HG03342 (cell line): ENCODE data around the gene ST6GALNAC4.

ENCODE experiments used
- ATAC-seq: cut with Tn5 transposase; IDR thresholded peaks from one replicate; pipeline ENCODE4 v1.9.1; 2021; ENCODE audit warnings: mild to moderate bottlenecking, moderate library complexity; ENCODE audit not compliant: unreplicated experiment

ST6GALNAC4 gene

DNA sequence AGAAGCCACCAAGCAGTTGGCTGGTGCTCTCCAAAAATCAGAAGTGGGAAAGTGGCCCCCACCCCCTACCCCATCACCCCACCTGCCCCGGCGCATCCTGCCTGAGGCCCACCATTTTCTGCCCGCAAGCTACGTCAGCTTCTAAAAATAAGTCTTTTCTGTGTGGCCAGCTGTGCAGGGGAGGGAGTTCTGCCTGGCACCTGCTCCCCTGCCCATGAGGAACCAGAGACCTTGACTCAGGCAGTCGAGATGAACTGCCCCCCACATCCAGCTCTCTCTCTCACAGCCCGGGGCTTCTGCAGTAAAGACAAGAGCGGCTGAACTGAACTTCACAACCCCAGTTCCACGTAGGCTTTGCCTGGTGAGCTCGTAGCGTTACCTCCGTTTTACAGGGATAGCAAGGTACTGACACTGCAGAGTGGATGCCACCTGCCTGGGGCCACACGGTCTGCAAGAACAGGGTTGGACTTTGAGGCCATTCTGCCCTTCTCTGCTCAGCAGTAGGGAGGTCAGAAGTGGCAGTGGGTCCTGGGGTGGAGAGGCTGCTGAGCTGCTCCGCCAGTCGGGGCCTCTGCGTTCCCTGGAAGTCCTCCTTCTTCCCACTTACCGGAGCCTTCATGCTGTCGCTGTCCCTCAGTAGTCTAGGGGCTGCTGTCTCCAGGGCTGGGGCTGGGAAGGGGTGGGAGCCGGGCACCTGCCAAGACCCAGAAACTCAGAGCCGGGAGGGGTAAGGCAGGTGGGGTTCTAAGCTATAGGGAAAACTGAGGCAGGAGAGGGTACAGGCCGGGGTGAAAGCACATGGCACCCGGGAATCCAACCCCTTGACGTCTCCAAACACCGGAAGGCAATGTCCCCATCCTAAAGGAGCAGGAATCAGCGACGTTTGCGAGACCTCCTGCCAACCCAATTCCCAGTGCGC lies 781 bp downstream of the ST6GALNAC4 start:
- no peak for ATAC-seq

DNA sequence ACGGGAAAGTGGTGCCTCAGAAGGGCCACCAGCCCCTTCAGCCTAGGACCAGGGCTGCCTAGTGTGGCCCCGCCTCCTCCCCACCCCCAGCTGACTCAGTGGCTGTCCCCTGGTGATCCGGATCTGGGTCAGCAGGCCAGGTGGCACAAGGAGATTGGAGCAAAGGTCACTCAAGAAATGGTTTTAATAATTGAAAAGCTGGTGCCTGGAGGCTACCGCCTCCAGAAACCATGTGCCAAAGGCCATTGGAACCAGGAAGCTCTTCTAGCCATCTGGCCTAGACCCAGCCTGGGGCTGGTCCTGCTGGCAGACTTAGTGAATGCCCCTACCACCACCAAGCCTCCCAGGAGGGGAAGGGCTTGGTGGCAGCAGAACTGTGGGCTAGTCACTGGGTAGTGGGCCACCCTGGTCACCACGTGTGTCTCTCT lies 1.5 kb downstream of the ST6GALNAC4 start:
- ATAC-seq, result no peak

DNA sequence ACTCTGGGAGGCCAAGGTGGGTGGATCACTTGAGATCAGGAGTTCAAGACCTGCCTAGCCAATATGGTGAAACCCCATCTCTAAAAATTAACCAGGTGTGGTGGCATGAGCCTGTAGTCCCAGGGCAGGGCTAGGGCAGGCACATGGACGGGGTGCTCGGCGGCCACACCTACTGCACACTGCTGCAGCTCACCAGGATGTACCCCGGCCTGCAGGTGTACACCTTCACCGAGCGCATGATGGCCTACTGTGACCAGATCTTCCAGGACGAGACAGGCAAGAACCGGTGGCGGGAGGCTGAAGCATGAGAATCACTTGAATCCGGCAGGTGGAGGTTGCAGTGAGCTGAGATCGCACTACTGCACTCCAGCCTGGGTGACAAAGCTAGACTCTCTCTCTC lies 3.2 kb downstream of the ST6GALNAC4 start:
- no peak for ATAC-seq

DNA sequence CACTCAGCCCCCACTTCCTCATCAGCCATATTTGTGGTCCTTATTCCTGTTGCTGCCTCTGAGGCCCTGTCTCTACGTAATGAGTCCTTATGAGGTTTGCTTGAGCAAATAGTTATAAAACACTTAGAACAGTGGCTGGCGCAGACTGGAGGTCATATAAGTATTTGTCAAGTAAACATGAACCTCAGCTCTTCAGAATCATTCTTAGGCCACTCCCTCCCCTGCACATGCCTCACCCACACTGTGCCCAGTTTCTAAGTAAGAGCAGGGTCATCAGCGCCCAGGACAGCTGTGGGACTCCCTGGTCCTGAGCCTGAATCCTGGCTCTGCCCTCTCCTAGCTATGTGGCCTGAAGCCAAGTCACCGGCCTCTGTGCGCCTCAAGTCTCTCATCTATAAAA lies 4.0 kb downstream of the ST6GALNAC4 start:
- no peak for ATAC-seq

DNA sequence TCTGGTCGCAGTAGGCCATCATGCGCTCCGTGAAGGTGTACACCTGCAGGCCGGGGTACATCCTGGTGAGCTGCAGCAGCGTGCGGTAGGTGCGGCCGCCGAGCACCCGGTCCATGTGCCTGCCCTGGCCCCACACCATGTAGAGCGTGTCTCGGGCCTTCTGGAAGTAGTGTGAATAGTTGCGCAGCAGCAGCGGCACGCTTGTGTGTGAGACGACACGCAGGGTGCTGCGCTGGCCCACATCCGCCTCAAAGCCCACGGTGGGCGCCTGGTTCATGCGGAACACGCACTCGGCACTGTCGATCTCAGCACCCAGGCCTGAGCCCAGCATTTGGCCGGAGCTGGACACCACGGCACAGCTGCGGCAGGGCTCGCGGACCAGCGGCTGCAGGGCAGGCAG lies 4.5 kb downstream of the ST6GALNAC4 start:
- no peak for ATAC-seq

DNA sequence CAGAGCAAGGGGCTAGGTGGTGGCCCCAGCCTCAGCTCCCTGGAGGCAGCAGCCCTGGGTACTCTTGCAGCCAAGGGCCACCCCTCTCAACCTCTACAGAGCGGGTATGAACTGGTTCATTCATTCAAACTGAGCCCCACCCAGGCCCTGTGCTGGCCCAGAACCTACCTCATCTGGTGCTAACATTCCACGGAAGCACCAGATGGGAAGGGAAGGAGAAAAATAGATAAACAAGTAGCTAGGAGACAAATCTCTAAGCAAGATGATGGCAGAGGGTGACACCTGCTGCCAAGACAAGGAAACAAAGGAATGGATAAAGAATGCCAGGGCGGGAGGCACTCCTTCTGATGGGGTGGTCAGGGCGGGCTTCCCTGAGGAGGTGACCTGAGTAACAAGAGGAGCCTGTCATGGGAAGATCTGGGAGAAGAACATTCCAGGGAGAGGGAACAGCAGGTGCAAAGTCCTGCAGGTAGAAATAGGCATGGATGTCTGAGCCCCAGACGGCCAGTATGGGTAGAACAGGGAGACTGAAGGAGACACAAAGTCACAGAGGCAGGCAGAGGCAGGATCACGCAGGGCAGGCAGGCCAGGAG lies 6.1 kb downstream of the ST6GALNAC4 start:
- ATAC-seq, result peak; percentile 5

DNA sequence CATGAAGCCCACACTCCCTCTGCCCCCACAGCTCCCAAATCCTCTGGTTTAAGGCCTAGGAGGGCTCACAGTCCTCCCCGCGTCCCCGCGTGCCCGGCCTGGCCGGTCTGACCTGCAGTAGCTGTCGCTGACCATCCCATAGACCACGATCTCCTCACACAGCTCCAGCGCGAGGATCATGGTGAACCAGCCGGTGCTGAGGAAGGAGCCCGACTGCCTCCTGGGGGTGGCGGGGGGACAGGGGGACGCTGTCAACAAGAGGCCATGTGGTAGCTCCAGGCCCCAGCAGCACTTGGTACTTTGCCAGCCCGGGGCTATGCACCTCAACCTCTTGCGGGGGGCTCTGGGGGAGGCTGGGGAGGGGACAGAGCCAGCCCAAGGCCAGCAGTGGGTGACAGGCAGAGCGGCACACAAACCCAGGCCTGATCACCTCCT lies 7.0 kb downstream of the ST6GALNAC4 start:
- no peak for ATAC-seq

DNA sequence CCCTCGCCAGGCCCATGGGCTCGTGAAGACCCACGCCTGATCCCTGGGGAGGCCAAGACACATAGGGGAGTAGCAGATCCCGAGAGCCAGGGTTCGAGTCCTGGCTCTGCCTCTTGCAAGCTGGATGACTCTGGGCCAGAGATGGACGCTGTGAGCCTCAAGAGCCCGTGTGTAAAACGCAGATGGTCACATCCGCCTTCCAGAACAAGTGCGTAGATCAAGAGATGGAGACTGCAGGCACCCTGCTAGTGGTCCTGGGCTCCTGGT lies 8.2 kb downstream of the ST6GALNAC4 start:
- no peak for ATAC-seq

DNA sequence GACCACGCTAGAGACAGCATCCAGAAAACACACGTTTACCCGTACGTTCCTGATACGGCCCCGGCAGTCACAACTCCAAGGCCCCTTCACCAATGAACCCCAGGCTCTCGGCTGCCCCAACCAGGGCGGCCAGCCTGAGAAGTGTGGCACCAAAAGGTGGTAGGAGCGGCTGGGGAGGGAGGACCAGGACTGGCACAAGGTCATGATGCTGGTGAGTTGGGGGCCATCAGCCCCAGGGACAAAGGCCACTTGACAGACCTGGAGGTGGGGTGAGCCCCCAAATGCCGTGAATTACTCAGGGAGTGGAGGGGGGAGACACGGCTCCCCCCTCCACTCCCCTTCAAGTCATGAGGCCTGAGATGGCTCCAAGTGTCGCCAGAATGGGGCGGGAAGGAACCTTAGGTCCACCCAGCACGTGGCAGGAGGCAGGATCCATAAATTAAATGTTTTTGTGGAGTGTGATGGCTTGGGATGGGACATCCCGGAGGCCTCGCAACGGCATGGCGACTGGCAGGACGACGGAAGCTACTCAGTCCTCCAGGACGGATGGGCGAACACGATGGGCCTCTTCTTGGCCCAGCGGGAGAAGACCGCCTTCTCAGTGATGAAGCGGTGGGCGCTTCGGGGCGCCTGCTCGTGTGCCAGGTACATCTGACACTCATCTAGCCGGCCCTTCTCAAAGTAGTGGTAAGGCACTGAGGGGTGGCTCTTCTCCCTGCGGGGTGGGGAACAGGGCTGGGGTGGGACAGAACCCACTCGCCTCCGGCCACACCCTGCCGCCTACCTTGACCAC lies 8.8 kb downstream of the ST6GALNAC4 start:
- ATAC-seq, result no peak

DNA sequence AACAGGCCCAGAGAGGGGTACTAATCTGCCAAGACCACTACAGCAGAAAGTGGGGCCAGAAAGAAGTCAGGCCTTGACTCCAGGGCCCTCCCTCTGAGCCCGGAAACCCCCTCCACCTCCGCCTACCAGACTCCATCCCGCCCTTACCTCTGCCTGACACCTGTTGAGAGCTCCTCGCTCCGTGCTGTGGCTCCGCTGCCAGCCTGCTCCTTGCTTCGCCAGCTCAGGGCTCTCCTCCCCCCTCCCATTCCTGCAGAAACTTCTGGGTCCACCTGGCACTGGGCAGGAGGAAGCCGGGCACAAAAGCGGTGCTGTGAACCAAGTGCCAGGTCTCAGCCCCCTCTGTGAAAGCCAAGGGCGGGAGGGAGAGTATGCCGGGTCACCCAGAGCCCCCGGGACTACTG lies 11.1 kb downstream of the ST6GALNAC4 start:
- no peak for ATAC-seq

DNA sequence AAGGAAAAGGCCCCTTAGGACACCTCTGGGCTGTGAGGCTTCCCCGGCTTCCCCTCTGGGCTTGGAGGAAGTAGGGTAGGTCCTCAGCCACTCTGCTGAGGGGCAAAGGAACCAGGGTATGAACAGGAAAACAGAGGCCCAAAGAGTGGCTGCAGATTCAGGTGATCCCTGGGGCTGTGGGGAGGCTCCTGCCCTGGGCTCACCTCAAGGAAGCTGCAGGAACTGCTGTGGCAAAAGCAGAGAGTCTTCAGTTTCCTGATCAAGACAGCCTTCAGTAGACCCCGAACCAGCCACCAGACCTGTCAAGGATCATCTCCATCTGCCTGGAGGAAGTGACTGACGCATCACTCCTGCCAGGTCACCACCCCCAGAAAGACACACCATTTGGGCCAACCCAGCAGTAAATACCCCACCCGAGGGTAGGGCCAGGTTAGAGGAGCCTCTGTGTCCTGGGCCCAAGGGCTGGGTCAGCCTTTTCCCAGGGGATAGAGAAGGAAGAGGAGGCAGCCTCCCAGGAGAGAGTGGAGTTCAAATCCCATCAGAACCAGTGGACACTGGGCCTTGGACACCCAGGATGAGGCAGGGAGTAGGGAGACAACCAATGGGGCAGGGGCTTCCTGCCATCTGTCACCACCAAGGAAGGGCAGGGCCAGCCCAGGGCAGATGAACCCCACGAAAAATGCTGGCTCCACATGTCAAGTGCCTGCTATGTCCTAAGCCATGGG lies 11.7 kb downstream of the ST6GALNAC4 start:
- no peak for ATAC-seq

DNA sequence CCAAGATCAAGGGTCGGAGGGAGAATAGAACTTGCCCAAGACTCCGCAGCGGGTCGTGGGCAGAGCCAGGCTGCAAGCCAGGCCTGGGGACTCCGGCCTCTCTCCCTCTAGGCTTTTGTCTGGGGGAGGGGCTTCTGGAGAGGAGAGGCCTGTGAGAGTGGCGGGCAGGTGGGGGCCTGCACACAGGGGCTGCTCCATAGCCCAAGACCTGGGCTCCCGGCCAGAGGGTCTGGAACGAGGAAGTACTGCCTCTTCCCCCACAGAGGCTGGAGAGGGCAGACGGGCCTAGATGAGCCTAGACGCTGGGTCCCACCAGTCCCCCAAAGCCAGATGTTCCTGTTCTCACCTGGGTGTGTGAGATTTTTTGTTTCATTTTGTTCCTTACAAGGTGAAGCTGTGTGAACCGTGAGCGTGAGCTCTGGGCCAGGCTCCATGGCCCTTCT lies 12.3 kb downstream of the ST6GALNAC4 start:
- ATAC-seq, result no peak

DNA sequence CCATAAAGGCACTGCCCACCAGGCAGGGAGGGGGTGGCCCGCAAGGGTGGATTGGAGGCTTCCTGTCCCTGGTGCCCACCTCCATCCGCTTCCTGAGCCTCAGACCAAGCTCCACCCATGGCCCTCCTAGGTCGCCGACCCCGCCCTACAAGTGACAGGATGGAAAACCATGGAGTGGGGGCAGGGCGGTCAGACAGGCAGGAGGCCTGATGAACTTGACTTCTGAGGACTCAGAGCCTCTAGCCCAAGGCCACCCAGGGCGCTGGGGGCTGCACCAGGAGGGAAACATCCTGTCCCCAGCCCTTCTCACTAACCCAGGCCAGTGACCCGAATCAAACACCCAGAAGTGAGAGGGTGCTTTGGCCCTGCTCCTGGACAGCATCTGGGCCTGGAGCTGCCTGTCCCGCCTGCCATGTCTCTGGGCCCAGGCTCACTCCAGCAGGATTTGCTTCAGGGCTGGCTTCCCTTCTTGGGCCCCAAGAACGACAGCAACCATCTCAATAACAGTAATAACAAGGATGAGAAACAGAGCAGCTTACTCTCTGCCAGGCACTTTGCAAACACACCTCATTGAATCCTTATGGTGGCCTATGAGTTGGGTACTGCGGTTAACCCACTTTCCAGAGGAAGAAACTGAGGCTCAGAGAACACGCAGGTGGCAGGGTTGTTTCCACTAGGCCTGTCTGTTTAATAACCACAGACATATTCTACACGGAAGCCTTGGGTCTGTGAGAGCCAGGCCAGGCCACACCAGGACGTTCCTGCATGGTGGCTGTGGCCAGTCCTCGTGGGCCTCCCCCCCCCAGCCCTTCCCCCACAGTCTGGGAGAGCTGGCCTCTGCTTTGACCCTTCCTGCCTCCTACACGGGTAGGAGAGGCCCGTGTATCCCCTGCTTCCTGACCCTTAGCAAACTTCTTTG lies 13.0 kb downstream of the ST6GALNAC4 start:
- ATAC-seq, result no peak

DNA sequence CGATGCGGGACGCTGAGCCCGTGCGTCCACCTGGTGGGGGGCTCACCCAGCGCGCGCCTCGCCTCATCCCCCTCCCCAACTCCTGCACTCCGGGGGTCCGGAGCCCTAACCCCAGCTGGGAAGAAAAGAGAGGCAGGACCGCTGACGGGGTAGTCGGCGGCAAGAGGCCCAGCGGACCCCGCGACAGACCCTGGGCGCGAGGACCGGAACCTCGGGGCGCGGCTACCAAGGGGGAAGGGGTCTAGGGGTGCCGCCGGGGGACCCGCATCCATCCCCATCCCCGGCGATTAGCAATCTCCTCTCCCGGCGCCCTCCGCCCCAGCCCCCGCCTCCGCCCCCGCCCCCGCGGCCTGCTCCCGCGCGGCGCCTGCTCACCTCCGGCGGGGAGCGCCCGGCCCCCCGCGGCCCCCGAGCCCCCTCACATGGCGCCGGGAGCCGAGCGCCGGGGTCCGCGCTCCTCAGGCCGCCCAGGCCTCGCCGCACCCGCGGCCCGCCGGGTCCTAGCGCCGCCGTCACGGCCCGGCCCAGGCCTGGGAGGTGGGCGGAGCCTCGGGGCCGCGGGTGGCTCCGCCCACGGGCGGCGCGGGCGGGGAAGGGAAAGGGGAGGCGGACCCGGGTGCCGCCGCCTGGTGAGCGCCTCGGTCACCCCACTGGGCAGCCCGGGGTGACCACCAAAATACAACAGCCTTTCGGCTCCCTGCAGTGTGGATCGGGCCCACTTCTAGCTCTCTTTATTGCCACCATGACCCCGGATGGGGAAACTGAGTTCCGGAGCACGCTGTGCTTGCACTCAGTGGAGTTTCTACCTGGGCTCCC lies 17.5 kb downstream of the ST6GALNAC4 start, which contains the start of gene ST6GALNAC6:
TSS of gene ST6GALNAC6 (minus strand) at position 476 of the 816 bp plus-strand sequence. CDS start 1,622 bp downstream, outside the sequence.
- peak; percentile 47 for ATAC-seq

DNA sequence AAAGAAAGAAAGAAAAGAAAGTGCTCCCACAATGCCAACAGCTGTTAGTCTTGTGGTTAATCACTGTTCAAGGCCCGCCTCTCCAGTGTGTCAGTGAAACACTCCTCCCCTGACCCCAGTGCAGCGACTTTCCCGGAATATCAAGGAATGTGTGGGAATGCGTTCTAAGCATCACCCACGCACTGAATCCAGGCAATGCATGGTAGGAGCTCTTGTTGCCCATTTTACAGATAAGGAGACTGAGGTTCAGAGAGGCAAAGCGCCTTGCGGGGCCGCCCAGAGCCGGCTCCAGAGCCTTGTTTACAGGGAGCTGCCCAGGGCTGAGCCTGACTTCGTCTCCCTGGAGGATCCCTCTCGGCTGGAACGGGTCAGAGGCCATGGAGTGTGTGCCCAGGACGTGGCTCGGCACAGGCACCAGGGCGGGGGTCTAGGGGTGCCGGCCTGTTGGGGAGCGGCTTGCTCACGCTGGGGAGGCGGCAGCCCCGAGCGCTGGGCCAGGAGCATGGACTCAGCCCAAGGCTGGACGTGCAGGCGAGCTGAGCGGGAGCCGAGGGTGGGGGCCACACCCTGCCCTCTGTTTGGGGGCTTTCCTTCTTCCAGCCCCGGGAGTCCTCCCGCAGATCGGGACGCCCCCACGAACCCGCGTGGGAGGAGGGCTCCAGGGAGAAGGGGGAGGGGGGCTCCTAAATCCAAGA lies 18.3 kb downstream of the ST6GALNAC4 start:
- ATAC-seq, result peak; percentile 10

DNA sequence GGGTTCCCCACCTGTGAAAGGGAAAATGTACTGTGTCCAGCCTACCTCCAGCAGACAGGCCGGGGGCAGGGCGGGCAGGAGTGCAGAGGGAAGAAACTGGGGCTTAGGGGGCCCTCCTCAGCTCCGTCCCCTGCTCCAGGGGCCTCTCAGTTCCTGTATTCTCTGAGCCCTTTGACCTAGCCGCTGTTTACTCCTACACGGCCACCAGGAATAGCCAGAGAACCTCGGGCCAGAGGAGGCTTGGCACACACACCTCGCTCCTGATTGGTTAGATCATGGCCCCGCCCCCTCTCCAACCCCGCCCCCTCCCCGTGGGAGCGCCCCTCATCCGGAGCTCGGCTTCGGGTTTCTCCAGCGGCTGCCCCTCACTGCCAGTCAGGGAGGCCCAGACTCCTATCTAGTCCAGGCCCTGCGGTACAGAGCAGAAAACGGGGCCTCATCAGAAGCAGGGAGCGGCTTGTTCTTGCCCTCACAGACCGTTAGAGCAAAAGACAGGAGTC lies 19.6 kb downstream of the ST6GALNAC4 start:
- ATAC-seq, result no peak

DNA sequence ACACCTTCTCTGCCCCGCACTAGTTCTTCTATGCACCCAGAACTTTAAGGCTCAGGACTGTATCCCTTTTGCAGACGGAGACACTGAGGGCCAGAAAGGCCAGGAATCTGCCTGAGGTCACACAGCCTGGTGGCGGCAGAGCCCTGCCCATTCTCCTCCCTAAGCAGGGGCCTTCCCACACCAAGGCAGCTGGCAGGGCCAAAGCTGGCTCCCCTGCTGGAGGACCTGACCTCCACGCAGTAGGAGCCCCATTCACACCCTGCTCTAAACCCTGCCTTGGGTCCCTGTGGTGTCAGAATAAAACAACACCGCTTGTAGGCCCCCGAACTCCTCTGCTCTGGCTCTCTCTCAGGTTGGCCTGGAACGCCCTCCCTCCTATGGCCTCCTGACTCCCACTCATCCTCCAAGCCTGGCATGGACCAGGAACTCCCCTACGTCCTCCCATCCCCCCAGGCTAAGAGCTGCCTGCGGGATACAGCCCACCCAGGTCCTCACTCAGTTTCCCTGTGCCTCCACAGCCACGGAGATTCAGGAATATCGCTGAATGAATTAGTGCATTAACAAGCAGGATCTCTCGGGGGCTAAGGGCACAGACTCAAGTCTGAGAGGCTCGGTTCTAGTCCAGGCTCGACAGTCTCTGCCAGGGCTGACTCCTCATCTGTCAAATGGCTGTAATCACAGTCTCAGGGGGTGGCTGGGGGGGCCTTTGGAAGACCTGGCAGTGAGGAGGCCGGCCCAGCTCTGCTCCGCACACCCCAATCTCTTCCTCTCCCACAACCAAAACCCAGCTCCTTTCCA lies 20.2 kb downstream of the ST6GALNAC4 start:
- ATAC-seq, result no peak
